HEK293 (cell line): ENCODE results near the gene PDGFB.

ENCODE experiments used
- CTCF ChIA-PET: fragments of 350-600 bp; formaldehyde crosslinking; extraction: SDS; loops from one replicate; lab custom pipeline; 2021; ENCODE audit warnings: antibody characterized with exemption; lab: Yijun Ruan, JAX
- POLR2A ChIA-PET: fragments of 300-600 bp; formaldehyde crosslinking; extraction: SDS; loops from one replicate; lab custom pipeline; 2020; ENCODE audit warnings: antibody characterized with exemption, inconsistent platforms; lab: Yijun Ruan, JAX
- H3K27ac ChIP-seq: fragments of 200-500 bp; sonication (Bioruptor generic); 2 replicates; pipeline ENCODE4 v1.5.1; 2014; ENCODE audit warnings: low read depth, low read length, control low read depth, inconsistent platforms; ENCODE audit errors: extremely low read depth
- H3K36me3 ChIP-seq, 2 experiments: fragments of 200-500 bp in 1 of 2; sonication (Bioruptor generic) in 1 of 2; 1 replicate in 1 of 2; 2 replicates in 1 of 2; pipeline ENCODE4 v1.5.1; 2014 to 2017; ENCODE audit warnings: inconsistent platforms in 2 of 2, low read length in 2 of 2; ENCODE audit not compliant: control insufficient read depth in 2 of 2, insufficient read depth in 1 of 2
- H3K4me1 ChIP-seq: fragments of 200-500 bp; sonication (Bioruptor generic); 2 replicates; pipeline ENCODE4 v1.5.1; 2014; ENCODE audit warnings: mild to moderate bottlenecking, low read length, inconsistent platforms; ENCODE audit not compliant: control insufficient read depth, insufficient read depth
- H3K4me3 ChIP-seq: 2 replicates; pipeline ENCODE4 v1.5.1; 2011; ENCODE audit warnings: low read depth, mild to moderate bottlenecking, control low read depth, low read length, moderate library complexity
- H3K9me3 ChIP-seq: fragments of 200-500 bp; sonication (Bioruptor generic); 2 replicates; pipeline ENCODE4 v1.5.1; 2014; ENCODE audit warnings: low read depth, low read length, inconsistent platforms; ENCODE audit not compliant: control insufficient read depth, insufficient read depth
- EGR2 ChIP-seq: fragments of 450-650 bp; formaldehyde crosslinking; IDR thresholded peaks from 2 replicates; pipeline ENCODE4 v1.5.1; 2016; ENCODE audit warnings: low read depth, missing biosample characterization, missing genetic modification characterization
- GLIS1 ChIP-seq: fragments of 450-650 bp; formaldehyde crosslinking; IDR thresholded peaks from 2 replicates; pipeline ENCODE4 v1.5.1; 2016; ENCODE audit warnings: missing biosample characterization, missing genetic modification characterization
- KLF1 ChIP-seq: fragments of 450-650 bp; formaldehyde crosslinking; IDR thresholded peaks from 2 replicates; pipeline ENCODE4 v1.5.1; 2016; ENCODE audit warnings: missing biosample characterization, missing genetic modification characterization
- KLF16 ChIP-seq: fragments of 450-650 bp; formaldehyde crosslinking; IDR thresholded peaks from 2 replicates; pipeline ENCODE4 v1.5.1; 2017; ENCODE audit warnings: missing biosample characterization, missing genetic modification characterization
- KLF17 ChIP-seq: fragments of 450-650 bp; formaldehyde crosslinking; IDR thresholded peaks from 2 replicates; pipeline ENCODE4 v1.5.1; 2016; ENCODE audit warnings: missing biosample characterization, missing genetic modification characterization
- KLF9 ChIP-seq: fragments of 450-650 bp; formaldehyde crosslinking; IDR thresholded peaks from 2 replicates; pipeline ENCODE4 v1.5.1; 2016; ENCODE audit warnings: missing biosample characterization, missing genetic modification characterization, low read depth
- MYNN ChIP-seq: fragments of 450-650 bp; formaldehyde crosslinking; IDR thresholded peaks from 2 replicates; pipeline ENCODE4 v1.5.1; 2016; ENCODE audit warnings: missing biosample characterization, missing genetic modification characterization, borderline replicate concordance
- RBAK ChIP-seq: fragments of 450-650 bp; formaldehyde crosslinking; IDR thresholded peaks from 2 replicates; pipeline ENCODE4 v1.5.1; 2016; ENCODE audit warnings: missing biosample characterization, missing genetic modification characterization
- SCRT2 ChIP-seq: fragments of 450-650 bp; formaldehyde crosslinking; IDR thresholded peaks from 2 replicates; pipeline ENCODE4 v1.5.1; 2016; ENCODE audit warnings: missing biosample characterization, missing genetic modification characterization
- ZFHX2 ChIP-seq: fragments of 450-650 bp; formaldehyde crosslinking; conservative IDR thresholded peaks from 2 replicates; pipeline ENCODE4 v1.5.1; 2016; ENCODE audit warnings: missing biosample characterization, missing genetic modification characterization
- ZNF239 ChIP-seq: fragments of 450-650 bp; formaldehyde crosslinking; IDR thresholded peaks from 2 replicates; pipeline ENCODE4 v1.5.1; 2016; ENCODE audit warnings: missing biosample characterization, missing genetic modification characterization
- ZNF398 ChIP-seq: fragments of 450-650 bp; formaldehyde crosslinking; IDR thresholded peaks from 2 replicates; pipeline ENCODE4 v1.5.1; 2017; ENCODE audit warnings: missing biosample characterization, missing genetic modification characterization
- ZNF416 ChIP-seq: fragments of 450-650 bp; formaldehyde crosslinking; IDR thresholded peaks from 2 replicates; pipeline ENCODE4 v1.5.1; 2016; ENCODE audit warnings: missing biosample characterization, missing genetic modification characterization
- ZNF433 ChIP-seq: fragments of 450-650 bp; formaldehyde crosslinking; IDR thresholded peaks from 2 replicates; pipeline ENCODE4 v1.5.1; 2016; ENCODE audit warnings: missing biosample characterization, missing genetic modification characterization, low read depth
- ZNF513 ChIP-seq: fragments of 450-650 bp; IDR thresholded peaks from 2 replicates; pipeline ENCODE4 v1.5.1; 2018; ENCODE audit warnings: missing biosample characterization, missing genetic modification characterization
- ZNF529 ChIP-seq: fragments of 450-650 bp; formaldehyde crosslinking; IDR thresholded peaks from 2 replicates; pipeline ENCODE4 v1.5.1; 2017; ENCODE audit warnings: missing genetic modification characterization, missing biosample characterization; ENCODE audit not compliant: insufficient replicate concordance
- ZNF560 ChIP-seq: fragments of 450-650 bp; formaldehyde crosslinking; IDR thresholded peaks from 2 replicates; pipeline ENCODE4 v1.5.1; 2017; ENCODE audit warnings: missing biosample characterization, missing genetic modification characterization, borderline replicate concordance
- ZNF600 ChIP-seq: fragments of 450-650 bp; formaldehyde crosslinking; IDR thresholded peaks from 2 replicates; pipeline ENCODE4 v1.5.1; 2016; ENCODE audit warnings: missing biosample characterization, missing genetic modification characterization
- ZNF629 ChIP-seq: fragments of 450-650 bp; formaldehyde crosslinking; IDR thresholded peaks from 2 replicates; pipeline ENCODE4 v1.5.1; 2017; ENCODE audit warnings: missing biosample characterization, missing genetic modification characterization
- ZNF660 ChIP-seq: fragments of 450-650 bp; IDR thresholded peaks from 2 replicates; pipeline ENCODE4 v1.5.1; 2018; ENCODE audit warnings: missing biosample characterization, mild to moderate bottlenecking, missing genetic modification characterization
- ZNF701 ChIP-seq: fragments of 450-650 bp; formaldehyde crosslinking; IDR thresholded peaks from 2 replicates; pipeline ENCODE4 v1.5.1; 2016; ENCODE audit warnings: missing biosample characterization, missing genetic modification characterization
- TF ChIP-seq, protein P1 (sequence below): fragments of 450-650 bp; formaldehyde crosslinking; IDR thresholded peaks from 2 replicates; pipeline ENCODE4 v1.5.1; 2016; ENCODE audit warnings: missing biosample characterization, missing genetic modification characterization
- TF ChIP-seq, protein P2 (sequence below): IDR thresholded peaks from 2 replicates; pipeline ENCODE4 v1.6.1; 2011; ENCODE audit warnings: mild to moderate bottlenecking, low read depth, low read length, borderline replicate concordance

The PDGFB gene

DNA sequence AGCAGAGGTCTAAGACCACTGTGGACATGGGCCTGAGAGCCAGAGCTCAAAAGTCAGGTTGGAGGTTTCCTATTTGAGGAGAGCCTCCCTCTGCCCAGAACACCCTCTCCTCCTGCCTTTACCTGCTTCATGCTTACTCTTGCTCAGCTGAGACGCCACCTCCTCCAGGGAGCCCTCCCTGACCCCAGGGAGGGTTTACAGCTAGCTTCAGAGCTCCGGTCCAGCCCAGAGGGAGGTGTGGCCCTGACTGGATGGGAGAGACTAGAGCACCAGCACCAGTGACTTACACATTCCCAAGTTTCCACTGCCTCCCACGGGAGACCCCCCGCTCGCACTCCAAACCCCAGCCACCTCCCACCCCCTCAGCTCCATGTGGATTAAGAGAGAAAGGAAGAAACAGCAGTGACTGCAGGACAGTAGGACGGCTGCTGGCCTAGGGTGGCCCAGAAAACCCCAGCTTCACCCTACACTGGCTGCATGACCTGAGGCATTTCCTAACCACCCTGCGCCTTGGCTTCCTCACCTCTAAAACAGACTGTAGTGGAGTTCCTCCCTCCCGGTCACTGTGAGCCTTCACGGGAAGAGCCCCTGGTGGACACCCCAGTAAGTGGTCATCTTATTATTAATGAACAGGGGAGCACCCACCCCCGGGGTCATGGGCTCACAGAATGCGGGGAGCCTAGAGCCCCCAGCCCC, 24.5 kb upstream of the PDGFB start (continued):
- TF ChIP-seq KLF9 (tag by site-specific recombination) (no peak), ZNF513 (tag by site-specific recombination) (no peak), KLF17 (tag by site-specific recombination) (0 out of 2 replicates have a peak, but pooled peaks have one; percentile 16), ZFHX2 (0 out of 2 replicates have a peak, but pooled peaks have one; percentile 24), KLF1 (tag by site-specific recombination) (no peak), ZNF629 (no peak)

DNA sequence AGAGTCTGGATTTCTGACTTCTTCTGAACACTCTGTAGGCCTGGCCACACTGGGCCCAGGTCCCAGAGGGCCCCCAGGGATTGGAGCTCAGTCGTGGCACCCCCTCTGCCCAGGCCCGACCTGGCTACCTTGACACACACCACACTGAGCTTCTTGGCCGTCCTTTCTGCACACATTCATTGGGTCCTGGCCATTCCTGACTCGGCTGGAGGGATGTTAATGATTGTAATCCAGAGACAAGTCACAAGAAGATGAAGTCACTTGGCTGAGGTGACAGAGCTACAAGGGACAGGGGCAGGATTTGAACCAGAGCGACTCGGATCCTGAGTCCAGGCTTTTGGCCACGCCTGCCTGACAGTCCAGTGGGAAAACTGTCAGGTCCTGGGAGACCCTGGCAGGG, 23.9 kb upstream of the PDGFB start:
- POLR2A ChIA-PET, result no interaction called here

DNA sequence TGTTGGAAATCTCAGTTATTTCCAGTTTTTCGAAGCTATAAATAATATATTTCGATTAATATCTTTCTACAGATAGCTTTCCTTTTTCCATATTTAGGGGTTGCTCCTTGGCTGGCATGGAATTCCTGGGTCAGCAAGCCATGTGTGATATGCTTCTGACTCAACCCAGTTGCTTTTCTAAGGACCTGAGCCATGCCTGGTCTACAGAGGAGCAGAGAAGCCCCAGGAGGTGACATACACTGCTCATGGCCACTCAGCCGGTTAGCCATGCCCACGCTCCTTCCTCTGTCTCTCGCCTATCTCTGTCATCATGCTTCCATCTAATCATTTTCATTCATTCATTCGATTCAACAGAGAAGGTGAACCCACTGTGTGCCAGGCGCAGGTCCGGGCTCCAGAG, 23.2 kb upstream of the PDGFB start:
- Histone ChIP-seq H3K4me1 (no peaks in the 10 kb centered on the region), H3K36me3 (no peaks in the 10 kb centered on the region), H3K9me3 (no peaks in the 10 kb centered on the region), H3K4me3 (no peak overlapping the region), H3K27ac (no peak overlapping the region)
- POLR2A ChIA-PET, result no interaction called here
- TF ChIP-seq ZNF398 (tag by site-specific recombination) (no peak), MYNN (no peak), ZNF660 (tag by site-specific recombination) (no peak), EGR2 (tag by site-specific recombination) (no peak), RBAK (no peak), SCRT2 (tag by site-specific recombination) (no peak), ZNF529 (tag by site-specific recombination) (no peak), KLF9 (tag by site-specific recombination) (no peak), ZNF560 (no peak), KLF16 (tag by site-specific recombination) (no peak), ZNF239 (no peak), ZNF416 (tag by site-specific recombination) (no peak)
- TF ChIP-seq, protein P1, sequence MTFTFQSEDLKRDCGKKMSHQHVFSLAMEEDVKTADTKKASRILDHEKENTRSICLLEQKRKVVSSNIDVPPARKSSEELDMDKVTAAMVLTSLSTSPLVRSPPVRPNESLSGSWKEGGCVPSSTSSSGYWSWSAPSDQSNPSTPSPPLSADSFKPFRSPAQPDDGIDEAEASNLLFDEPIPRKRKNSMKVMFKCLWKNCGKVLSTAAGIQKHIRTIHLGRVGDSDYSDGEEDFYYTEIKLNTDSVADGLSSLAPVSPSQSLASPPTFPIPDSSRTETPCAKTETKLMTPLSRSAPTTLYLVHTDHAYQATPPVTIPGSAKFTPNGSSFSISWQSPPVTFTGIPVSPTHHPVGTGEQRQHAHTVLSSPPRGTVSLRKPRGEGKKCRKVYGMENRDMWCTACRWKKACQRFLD (tag by site-specific recombination), result no peak
- TF ChIP-seq, protein P2, sequence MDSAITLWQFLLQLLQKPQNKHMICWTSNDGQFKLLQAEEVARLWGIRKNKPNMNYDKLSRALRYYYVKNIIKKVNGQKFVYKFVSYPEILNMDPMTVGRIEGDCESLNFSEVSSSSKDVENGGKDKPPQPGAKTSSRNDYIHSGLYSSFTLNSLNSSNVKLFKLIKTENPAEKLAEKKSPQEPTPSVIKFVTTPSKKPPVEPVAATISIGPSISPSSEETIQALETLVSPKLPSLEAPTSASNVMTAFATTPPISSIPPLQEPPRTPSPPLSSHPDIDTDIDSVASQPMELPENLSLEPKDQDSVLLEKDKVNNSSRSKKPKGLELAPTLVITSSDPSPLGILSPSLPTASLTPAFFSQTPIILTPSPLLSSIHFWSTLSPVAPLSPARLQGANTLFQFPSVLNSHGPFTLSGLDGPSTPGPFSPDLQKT, result no peak
- CTCF ChIA-PET, result interaction anchor here (0.6 kb wide), 2 partner anchors 41 to 97 kb away, joined by 3 read pairs; no protein-coding TSS in a partner anchor

More for the DNA sequence above, 23.9 kb upstream of the PDGFB start:
- no peak overlapping the region for H3K4me3 ChIP-seq
- H3K4me1 ChIP-seq, result no peaks in the 10 kb centered on the region
- H3K36me3 ChIP-seq, result no peaks in the 10 kb centered on the region
- CTCF ChIA-PET, result no interaction called here
- TF ChIP-seq ZNF600 (tag by site-specific recombination) (peak; percentile 55), ZNF433 (tag by site-specific recombination) (no peak), GLIS1 (tag by site-specific recombination) (peak; percentile 39), ZNF701 (tag by site-specific recombination) (no peak)
- H3K27ac ChIP-seq, result no peak overlapping the region
- no peaks in the 10 kb centered on the region for H3K9me3 ChIP-seq
